Transverse colon (tissue), 4 donors: ENCODE data around the gene NPEPL1.

Experiments
- POLR2A ChIP-seq: fragments of 450-650 bp; IDR thresholded peaks from one replicate; pipeline ENCODE4 v1.6.1; 2016; ENCODE audit warnings: antibody characterized with exemption, mild to moderate bottlenecking, moderate library complexity
- POLR2AphosphoS5 ChIP-seq, 3 donors: sonication (generic); formaldehyde crosslinking; IDR thresholded peaks; one replicate each; pipeline ENCODE4 v1.6.1; 2016; ENCODE audit warnings: antibody characterized with exemption in 3 of 3
- TF ChIP-seq, protein P1 (sequence below), 5 experiments: fragments of 200-600 bp in 3 of 5; fragments of 450-650 bp in 2 of 5; sonication (generic) in 3 of 5; IDR thresholded peaks; 1 replicate in 2 of 5; 2 replicates in 3 of 5; pipeline ENCODE4 v1.5.1; 2016 to 2017; ENCODE audit warnings: antibody characterized with exemption in 5 of 5, inconsistent platforms in 3 of 5, mild to moderate bottlenecking in 2 of 5, moderate library complexity in 1 of 5

DNA sequence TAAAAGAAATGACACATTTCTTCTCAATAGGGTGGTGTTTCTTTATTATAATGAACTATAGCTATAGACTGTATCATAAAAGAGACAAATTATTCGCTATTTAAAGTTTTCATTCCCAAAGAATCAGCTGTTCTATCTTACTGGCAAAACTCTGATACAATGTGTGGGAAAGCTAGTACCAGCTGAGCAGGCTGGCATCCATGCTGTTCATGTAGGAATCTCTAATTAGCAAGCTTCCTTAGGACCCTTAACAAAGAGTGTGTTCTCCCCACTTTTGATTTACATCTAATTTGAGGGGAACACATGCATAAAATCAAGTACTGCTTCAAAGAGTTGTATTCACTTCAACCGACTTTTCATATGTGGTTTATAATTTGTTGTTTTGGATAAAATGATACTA lies 28.3 kb upstream of the NPEPL1 start:
- TF ChIP-seq, protein P1, sequence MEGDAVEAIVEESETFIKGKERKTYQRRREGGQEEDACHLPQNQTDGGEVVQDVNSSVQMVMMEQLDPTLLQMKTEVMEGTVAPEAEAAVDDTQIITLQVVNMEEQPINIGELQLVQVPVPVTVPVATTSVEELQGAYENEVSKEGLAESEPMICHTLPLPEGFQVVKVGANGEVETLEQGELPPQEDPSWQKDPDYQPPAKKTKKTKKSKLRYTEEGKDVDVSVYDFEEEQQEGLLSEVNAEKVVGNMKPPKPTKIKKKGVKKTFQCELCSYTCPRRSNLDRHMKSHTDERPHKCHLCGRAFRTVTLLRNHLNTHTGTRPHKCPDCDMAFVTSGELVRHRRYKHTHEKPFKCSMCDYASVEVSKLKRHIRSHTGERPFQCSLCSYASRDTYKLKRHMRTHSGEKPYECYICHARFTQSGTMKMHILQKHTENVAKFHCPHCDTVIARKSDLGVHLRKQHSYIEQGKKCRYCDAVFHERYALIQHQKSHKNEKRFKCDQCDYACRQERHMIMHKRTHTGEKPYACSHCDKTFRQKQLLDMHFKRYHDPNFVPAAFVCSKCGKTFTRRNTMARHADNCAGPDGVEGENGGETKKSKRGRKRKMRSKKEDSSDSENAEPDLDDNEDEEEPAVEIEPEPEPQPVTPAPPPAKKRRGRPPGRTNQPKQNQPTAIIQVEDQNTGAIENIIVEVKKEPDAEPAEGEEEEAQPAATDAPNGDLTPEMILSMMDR (IDR thresholded peaks at IDR 0.05): no peak
- TF ChIP-seq POLR2A (no peak), POLR2AphosphoS5 (IDR thresholded peaks at IDR 0.05) (no peak)
